OCI-LY3 (cell line): ENCODE data around the gene FAHD1.

Source experiments
- CTCF ChIP-seq: fragments of 200-600, 300-600 bp; sonication (generic); IDR thresholded peaks from 2 replicates; pipeline ENCODE4 v1.5.1; 2014; ENCODE audit warnings: antibody characterized with exemption, low read length, low read depth
- EZH2phosphoT487 ChIP-seq: fragments of 200-600 bp; shearing (Covaris generic); IDR thresholded peaks from 2 replicates; pipeline ENCODE4 v1.6.1; 2018; ENCODE audit warnings: antibody characterized with exemption, mixed run types, low read depth

DNA sequence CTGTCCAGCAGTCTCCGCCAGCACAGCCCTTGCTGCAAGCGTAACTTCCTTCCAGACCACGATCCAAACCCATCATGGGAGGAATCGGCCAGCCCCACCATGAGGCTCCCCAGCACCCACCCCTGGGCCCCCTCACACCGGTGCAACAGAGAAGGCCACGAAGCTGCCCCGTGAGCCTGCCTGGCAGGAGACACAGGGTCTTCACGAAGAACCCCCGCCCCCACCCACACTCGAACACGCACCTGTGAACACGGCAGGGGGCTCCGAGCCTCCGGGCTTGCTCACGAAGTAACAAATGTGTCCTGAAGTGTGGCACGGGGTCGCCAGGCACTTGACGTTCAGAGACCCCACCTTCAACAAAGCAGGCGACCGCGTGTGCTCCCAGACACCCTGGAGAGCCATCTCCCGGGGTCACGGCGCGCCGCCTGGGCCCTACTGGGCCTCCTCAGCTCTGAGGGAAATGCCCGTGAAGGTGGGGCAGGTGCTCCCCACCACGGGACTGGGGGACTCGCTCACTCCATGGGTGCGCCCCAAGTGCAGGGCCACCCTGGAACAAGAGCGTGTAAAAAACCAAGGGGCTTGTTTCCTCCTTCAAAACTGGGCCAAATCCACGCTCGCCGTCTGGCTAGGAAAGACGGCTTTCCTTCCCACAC, 8.0 kb upstream of the FAHD1 start:
- TF ChIP-seq CTCF (no peak), EZH2phosphoT487 (no peak)
